Endodermal cell (in vitro differentiated cells): ENCODE data around the gene ADD1. TPM values are rescaled to one million over a fixed set of nuclear protein-coding genes. Genes with fewer than 3 reads are reported as not detected.
A peak's percentile ranks its signal among the peaks of the same experiment; 100 is the strongest.

Source experiments
- DNase-seq: peaks from one replicate; pipeline ENCODE4 v3.0.0-alpha.2; 2017
- H3K27ac ChIP-seq: 2 replicates; pipeline ENCODE4 v1.5.1; 2013; ENCODE audit warnings: mild to moderate bottlenecking, low read depth, low read length, moderate library complexity
- H3K27me3 ChIP-seq: 2 replicates; pipeline ENCODE4 v1.6.1; 2013; ENCODE audit warnings: mild to moderate bottlenecking, low read length, moderate library complexity; ENCODE audit not compliant: insufficient read depth, control insufficient read depth, poor library complexity, severe bottlenecking
- H3K36me3 ChIP-seq: 2 replicates; pipeline ENCODE4 v1.7.0; 2013; ENCODE audit warnings: mild to moderate bottlenecking, low read length, moderate library complexity; ENCODE audit not compliant: control insufficient read depth, insufficient read depth
- H3K4me1 ChIP-seq: one replicate; pipeline ENCODE4 v1.7.0; 2013; ENCODE audit warnings: low read length; ENCODE audit not compliant: control insufficient read depth, insufficient read depth
- H3K4me3 ChIP-seq: 2 replicates; pipeline ENCODE4 v1.5.1; 2013; ENCODE audit warnings: mild to moderate bottlenecking, low read length, moderate library complexity
- H3K9ac ChIP-seq: 2 replicates; pipeline ENCODE4 v1.6.1; 2013; ENCODE audit warnings: mild to moderate bottlenecking, low read length, moderate library complexity; ENCODE audit not compliant: poor library complexity, severe bottlenecking; ENCODE audit errors: extremely low read depth
- H3K9me3 ChIP-seq: 2 replicates; pipeline ENCODE4 v1.6.1; 2013; ENCODE audit warnings: mild to moderate bottlenecking, low read length, moderate library complexity; ENCODE audit not compliant: control insufficient read depth
- H3K27ac Mint-ChIP-seq: 2 replicates; pipeline ENCODE4 v1.8.0; 2020; ENCODE audit warnings: mixed read lengths
- H3K27me3 Mint-ChIP-seq: 2 replicates; pipeline ENCODE4 v1.8.0; 2021; ENCODE audit warnings: mild to moderate bottlenecking, mixed read lengths; ENCODE audit not compliant: insufficient read depth
- H3K36me3 Mint-ChIP-seq: 2 replicates; pipeline ENCODE4 v1.8.0; 2020; ENCODE audit warnings: low read depth, mixed read lengths
- H3K4me1 Mint-ChIP-seq: 2 replicates; pipeline ENCODE4 v1.8.0; 2020; ENCODE audit warnings: mixed read lengths
- H3K4me3 Mint-ChIP-seq: 2 replicates; pipeline ENCODE4 v1.8.0; 2020; ENCODE audit warnings: mild to moderate bottlenecking, moderate library complexity, mixed read lengths
- H3K9me3 Mint-ChIP-seq: 2 replicates; pipeline ENCODE4 v1.8.0; 2020; ENCODE audit warnings: mild to moderate bottlenecking, mixed read lengths
- CTCF ChIP-seq: fragments of 200-600 bp; sonication (generic); conservative IDR thresholded peaks from 2 replicates; pipeline ENCODE4 v1.5.0; 2021; ENCODE audit warnings: antibody characterized with exemption, mild to moderate bottlenecking
- WGBS, 2 experiments: methylation state at CpG; one replicate each; pipeline versions ENCODE4 v1.1.5 to v1.1.7; 2013; ENCODE audit warnings: missing lambda C conversion rate in 2 of 2, mixed read lengths in 1 of 2; ENCODE audit not compliant: insufficient coverage in 1 of 2, insufficient read length in 1 of 2; 5-methylcytosine and 5-hydroxymethylcytosine counted together
- total RNA-seq, 2 donors: library from RNA; stranded (reverse); fragmentation: NEBNext Ultra II Directional in 1 of 2; extraction: Animal tissue kit (Norgen Biotek cat#: 25700) in 1 of 2; gene quantifications; 2 replicates in 1 of 2; 3 replicates in 1 of 2; pipeline ENCODE4 v1.2.1, GENCODE V29; 2021

ADD1 gene
- total RNA-seq, 2 donors from 2014 or later = 231 to 257 TPM

GRCh38 chr4:2879026-2879425 lies 35.4 kb downstream of the ADD1 start:
- Histone ChIP-seq H3K27me3 (no peaks in the 10 kb centered on the region), H3K9me3 (peaks cover 4% of the 10 kb centered on the region), H3K9ac (no peak overlapping the region), H3K4me3 (no peak overlapping the region), H3K4me1 (peaks cover 8% of the 10 kb centered on the region), H3K27ac (no peak overlapping the region), H3K36me3 (peaks cover 80% of the 10 kb centered on the region)
- H3K4me3 Mint-ChIP-seq = no peak overlapping the region
- H3K4me1 Mint-ChIP-seq = peaks cover 28% of the 10 kb centered on the region
- no peaks in the 10 kb centered on the region for H3K9me3 Mint-ChIP-seq
- no peak for TF ChIP-seq CTCF
- WGBS, 2 experiments = 88 to 93% methylated on average over 5 of the region's 5 CpGs
- H3K27ac Mint-ChIP-seq = no peak overlapping the region
- H3K36me3 Mint-ChIP-seq = peaks cover 59% of the 10 kb centered on the region
- H3K27me3 Mint-ChIP-seq = no peaks in the 10 kb centered on the region
- DNase-seq = no peak

- no peak overlapping the region for H3K4me3 Mint-ChIP-seq
- Histone ChIP-seq H3K9me3 (peaks cover 4% of the 10 kb centered on the region), H3K4me1 (peaks cover 6% of the 10 kb centered on the region), H3K27me3 (no peaks in the 10 kb centered on the region), H3K4me3 (no peak overlapping the region), H3K27ac (no peak overlapping the region), H3K9ac (no peak overlapping the region), H3K36me3 (peaks cover 86% of the 10 kb centered on the region)
- peak overlapping the region; percentile 42 for H3K27ac Mint-ChIP-seq
- H3K27me3 Mint-ChIP-seq = no peaks in the 10 kb centered on the region
- WGBS, 2 experiments = 93 to 100% methylated on average over 2 to 3 of the region's 3 CpGs
- no peak for DNase-seq
- TF ChIP-seq CTCF = no peak
- peaks cover 27% of the 10 kb centered on the region for H3K4me1 Mint-ChIP-seq
- H3K36me3 Mint-ChIP-seq = peaks cover 69% of the 10 kb centered on the region
- no peaks in the 10 kb centered on the region for H3K9me3 Mint-ChIP-seq
Measured at GRCh38 chr4:2881431-2881830, 37.8 kb downstream of the ADD1 start.

- Histone ChIP-seq H3K9me3 (peaks cover 4% of the 10 kb centered on the region), H3K27ac (no peak overlapping the region), H3K9ac (no peak overlapping the region), H3K4me3 (no peak overlapping the region), H3K4me1 (peaks cover 6% of the 10 kb centered on the region), H3K27me3 (no peaks in the 10 kb centered on the region), H3K36me3 (peaks cover 79% of the 10 kb centered on the region)
- no peak overlapping the region for H3K27ac Mint-ChIP-seq
- TF ChIP-seq CTCF = no peak
- no peaks in the 10 kb centered on the region for H3K27me3 Mint-ChIP-seq
- H3K36me3 Mint-ChIP-seq = peaks cover 66% of the 10 kb centered on the region
- peaks cover 30% of the 10 kb centered on the region for H3K4me1 Mint-ChIP-seq
- no peak for DNase-seq
- WGBS, 2 experiments = 95% methylated on average over 1 of the region's 1 CpG; no CpG with 5 or more reads in 1 of the 2 experiments
- H3K4me3 Mint-ChIP-seq = no peak overlapping the region
- no peaks in the 10 kb centered on the region for H3K9me3 Mint-ChIP-seq
Measured at GRCh38 chr4:2882341-2882740, 38.7 kb downstream of the ADD1 start.
